OCI-LY1 (cell line): ENCODE data around the gene CDH1.

Source experiments
- H2AFZ ChIP-seq: fragments of 200-600 bp; sonication (generic), shearing (Covaris generic); 2 replicates; pipeline ENCODE4 v1.6.0; 2014; ENCODE audit warnings: antibody characterized with exemption, mild to moderate bottlenecking, low read length
- H3F3A ChIP-seq: fragments of 200-600 bp; sonication (generic), shearing (Covaris generic); 2 replicates; pipeline ENCODE4 v1.6.0; 2014; ENCODE audit warnings: mild to moderate bottlenecking, antibody characterized with exemption, low read length, moderate library complexity; ENCODE audit not compliant: insufficient read depth
- H3K27ac ChIP-seq: fragments of 200-600 bp; sonication (generic); 2 replicates; pipeline ENCODE4 v1.5.1; 2014; ENCODE audit warnings: low read length, mixed run types, mild to moderate bottlenecking, low read depth; ENCODE audit not compliant: poor library complexity, severe bottlenecking
- H3K27me3 ChIP-seq: fragments of 200-600 bp; sonication (generic); 2 replicates; pipeline ENCODE4 v1.6.0; 2014; ENCODE audit warnings: antibody characterized with exemption, mild to moderate bottlenecking, low read length, moderate library complexity; ENCODE audit not compliant: insufficient read depth
- H3K36me3 ChIP-seq: fragments of 200-600 bp; sonication (generic); 2 replicates; pipeline ENCODE4 v1.6.1; 2014; ENCODE audit warnings: mild to moderate bottlenecking, antibody characterized with exemption, low read length, moderate library complexity, mixed read lengths; ENCODE audit not compliant: insufficient read depth
- H3K4me1 ChIP-seq: fragments of 200-600 bp; sonication (generic); 2 replicates; pipeline ENCODE4 v1.5.1; 2014; ENCODE audit warnings: mild to moderate bottlenecking, low read length, moderate library complexity; ENCODE audit not compliant: insufficient read depth, severe bottlenecking
- H3K4me2 ChIP-seq: fragments of 200-600 bp; sonication (generic), shearing (Covaris generic); 2 replicates; pipeline ENCODE4 v1.6.1; 2014; ENCODE audit warnings: low read length
- H3K4me3 ChIP-seq: fragments of 200-600 bp; sonication (generic); 2 replicates; pipeline ENCODE4 v1.5.1; 2014; ENCODE audit warnings: low read length, low read depth, mild to moderate bottlenecking, mixed read lengths; ENCODE audit not compliant: poor library complexity, severe bottlenecking
- H3K79me2 ChIP-seq: fragments of 200-600 bp; shearing (Covaris generic); 2 replicates; pipeline ENCODE4 v1.6.1; 2016; ENCODE audit warnings: mixed run types, low read length, mixed read lengths; ENCODE audit not compliant: insufficient read depth
- H3K9ac ChIP-seq: fragments of 200-600 bp; sonication (generic), shearing (Covaris generic); 2 replicates; pipeline ENCODE4 v1.6.1; 2014; ENCODE audit warnings: mild to moderate bottlenecking, low read length, mixed read lengths
- H3K9me2 ChIP-seq: fragments of 200-600 bp; sonication (generic), shearing (Covaris generic); 2 replicates; pipeline ENCODE4 v1.6.1; 2014; ENCODE audit warnings: low read depth, mild to moderate bottlenecking, low read length, mixed read lengths
- H3K9me3 ChIP-seq: fragments of 200-600 bp; shearing (Covaris generic); 2 replicates; pipeline ENCODE4 v1.6.1; 2014; ENCODE audit warnings: low read length, mixed read lengths
- H4K20me1 ChIP-seq: fragments of 200-600 bp; sonication (generic), shearing (Covaris generic); 2 replicates; pipeline ENCODE4 v1.6.0; 2016; ENCODE audit warnings: mild to moderate bottlenecking, low read length; ENCODE audit not compliant: insufficient read depth
- EZH2 ChIP-seq: fragments of 200-600 bp; sonication (generic), shearing (Covaris generic); IDR thresholded peaks from 2 replicates; pipeline ENCODE4 v1.8.0; 2017; ENCODE audit warnings: borderline replicate concordance, mixed run types, mild to moderate bottlenecking, antibody characterized with exemption, low read length, moderate library complexity, mixed read lengths
- TF ChIP-seq, protein P1 (sequence below): fragments of 200-600 bp; sonication (generic), shearing (Covaris generic); IDR thresholded peaks from 2 replicates; pipeline ENCODE4 v1.5.1; 2017; ENCODE audit warnings: mild to moderate bottlenecking, antibody characterized with exemption, low read length, moderate library complexity, mixed read lengths

The CDH1 gene

DNA sequence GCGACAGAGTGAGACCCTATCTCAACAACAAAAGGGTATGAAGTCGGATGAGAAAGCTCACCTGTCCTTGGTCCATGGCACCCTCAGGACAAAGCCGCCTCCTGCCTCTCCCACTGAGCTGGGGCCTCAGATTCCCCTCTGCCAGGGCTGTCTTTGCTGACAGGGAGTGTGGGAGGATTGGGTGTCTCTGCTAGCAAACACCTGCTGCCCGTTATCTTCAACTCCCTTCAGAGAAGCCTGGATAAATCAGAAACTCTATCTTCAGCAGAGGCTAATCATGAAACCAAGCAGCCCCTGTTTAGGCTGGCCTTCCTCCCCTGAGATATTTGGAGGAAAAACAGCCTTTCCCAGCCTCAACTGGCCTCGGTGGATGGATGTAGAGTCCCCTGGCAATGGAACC, 36.3 kb upstream of the CDH1 start:
- TF ChIP-seq EZH2, result no peak
- TF ChIP-seq, protein P1, sequence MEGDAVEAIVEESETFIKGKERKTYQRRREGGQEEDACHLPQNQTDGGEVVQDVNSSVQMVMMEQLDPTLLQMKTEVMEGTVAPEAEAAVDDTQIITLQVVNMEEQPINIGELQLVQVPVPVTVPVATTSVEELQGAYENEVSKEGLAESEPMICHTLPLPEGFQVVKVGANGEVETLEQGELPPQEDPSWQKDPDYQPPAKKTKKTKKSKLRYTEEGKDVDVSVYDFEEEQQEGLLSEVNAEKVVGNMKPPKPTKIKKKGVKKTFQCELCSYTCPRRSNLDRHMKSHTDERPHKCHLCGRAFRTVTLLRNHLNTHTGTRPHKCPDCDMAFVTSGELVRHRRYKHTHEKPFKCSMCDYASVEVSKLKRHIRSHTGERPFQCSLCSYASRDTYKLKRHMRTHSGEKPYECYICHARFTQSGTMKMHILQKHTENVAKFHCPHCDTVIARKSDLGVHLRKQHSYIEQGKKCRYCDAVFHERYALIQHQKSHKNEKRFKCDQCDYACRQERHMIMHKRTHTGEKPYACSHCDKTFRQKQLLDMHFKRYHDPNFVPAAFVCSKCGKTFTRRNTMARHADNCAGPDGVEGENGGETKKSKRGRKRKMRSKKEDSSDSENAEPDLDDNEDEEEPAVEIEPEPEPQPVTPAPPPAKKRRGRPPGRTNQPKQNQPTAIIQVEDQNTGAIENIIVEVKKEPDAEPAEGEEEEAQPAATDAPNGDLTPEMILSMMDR, result no peak
- peaks cover 6% of the 10 kb centered on the region; the same call in 1 of the 2 replicates for H3K27me3 ChIP-seq
- no peaks in the 10 kb centered on the region for H3K79me2 ChIP-seq
- H3K4me2 ChIP-seq, result no peak overlapping the region
- no peaks in the 10 kb centered on the region for H3K4me1 ChIP-seq
- H2AFZ ChIP-seq, result no peak overlapping the region
- no peaks in the 10 kb centered on the region for H3K9me2 ChIP-seq
- no peaks in the 10 kb centered on the region for H3K36me3 ChIP-seq
- no peaks in the 10 kb centered on the region for H3K9me3 ChIP-seq
- no peak overlapping the region for H3K4me3 ChIP-seq
- H3K9ac ChIP-seq, result no peak overlapping the region
- no peak overlapping the region for H3K27ac ChIP-seq
- no peaks in the 10 kb centered on the region for H3F3A ChIP-seq
- no peaks in the 10 kb centered on the region for H4K20me1 ChIP-seq

DNA sequence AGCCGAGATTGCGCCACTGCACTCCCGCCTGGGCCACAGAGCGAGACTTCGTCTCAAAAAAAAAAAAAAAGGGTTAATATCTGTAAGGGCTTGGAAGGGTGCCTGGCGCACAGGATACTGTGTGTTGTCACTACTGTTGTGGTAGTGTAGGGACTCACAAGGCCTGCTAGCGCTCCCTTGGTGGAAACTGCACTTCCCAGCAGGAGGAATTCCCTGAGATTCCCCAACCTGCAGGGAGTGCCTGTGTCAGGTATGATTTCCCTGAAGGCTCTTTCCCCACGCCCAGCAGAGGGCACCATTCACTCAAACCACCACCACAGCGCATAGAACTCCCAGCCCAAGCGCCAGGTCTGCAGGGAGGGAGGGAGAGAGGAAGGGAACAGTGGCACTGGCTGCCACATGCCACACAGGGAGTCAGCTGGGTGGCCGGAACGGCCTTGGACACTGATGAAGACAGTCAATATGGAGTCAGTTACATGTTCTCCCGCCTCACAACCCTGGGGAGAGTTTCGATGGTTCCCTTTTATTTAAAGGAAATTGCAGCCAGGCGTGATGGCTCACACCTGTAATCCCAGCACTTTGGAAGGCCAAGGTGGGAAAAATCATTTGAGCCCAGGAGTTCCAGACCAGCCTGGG, 32.7 kb upstream of the CDH1 start:
- no peak overlapping the region for H3K9ac ChIP-seq
- no peaks in the 10 kb centered on the region for H3K4me1 ChIP-seq
- H3K27me3 ChIP-seq, result 0 out of 2 replicates have a peak, but pooled peaks cover 5% of the 10 kb centered on the region
- no peaks in the 10 kb centered on the region for H3K9me2 ChIP-seq
- no peak overlapping the region for H3K4me3 ChIP-seq
- no peaks in the 10 kb centered on the region for H4K20me1 ChIP-seq
- no peak overlapping the region for H2AFZ ChIP-seq
- H3K36me3 ChIP-seq, result no peaks in the 10 kb centered on the region
- H3K79me2 ChIP-seq, result no peaks in the 10 kb centered on the region
- no peaks in the 10 kb centered on the region for H3K9me3 ChIP-seq
- H3K27ac ChIP-seq, result no peak overlapping the region
- no peaks in the 10 kb centered on the region for H3F3A ChIP-seq
- TF ChIP-seq, protein P1, result peak; percentile 72
- TF ChIP-seq EZH2, result no peak
- no peak overlapping the region for H3K4me2 ChIP-seq

DNA sequence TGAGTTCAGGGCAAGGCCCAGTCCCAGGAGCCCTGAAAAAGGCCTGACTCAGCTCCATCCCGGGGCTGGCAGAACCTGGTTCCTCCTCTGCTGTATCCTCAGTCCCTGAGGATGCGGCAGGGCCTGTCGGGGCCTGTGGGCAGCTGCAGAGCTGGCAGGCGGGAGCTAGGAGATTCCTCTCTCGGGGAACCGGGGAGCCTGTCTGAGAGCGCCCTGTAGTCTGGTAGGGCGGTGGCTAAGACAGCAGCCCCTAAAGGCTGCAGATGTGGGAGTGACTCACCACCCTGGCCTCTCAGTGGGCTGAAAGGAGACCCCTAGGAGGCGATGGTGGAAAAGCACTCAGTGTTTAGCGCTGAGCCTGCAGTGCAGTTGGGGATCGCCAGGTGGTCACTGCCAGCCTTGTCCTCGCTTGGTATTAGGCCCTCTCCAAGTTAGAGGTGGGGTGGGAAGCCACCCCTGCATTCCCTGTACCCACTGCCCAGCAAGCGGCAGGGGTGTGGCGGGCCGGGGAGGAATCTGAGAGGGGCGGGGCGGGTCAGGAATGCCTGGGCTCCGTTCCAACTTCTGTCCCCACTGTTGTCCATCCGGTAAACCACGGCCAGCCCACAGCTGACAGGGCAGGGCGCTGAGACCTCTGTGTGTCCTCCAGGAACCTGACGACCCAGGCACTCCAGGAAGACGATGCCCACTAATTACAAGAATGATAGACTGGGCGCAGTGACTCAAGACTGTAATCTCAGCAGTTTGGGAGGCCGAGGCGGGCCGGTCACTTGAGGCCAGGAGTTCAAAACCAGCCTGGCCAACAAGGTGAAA, 29.5 kb upstream of the CDH1 start:
- no peak overlapping the region for H3K4me2 ChIP-seq
- H3K36me3 ChIP-seq, result no peaks in the 10 kb centered on the region
- H3K4me1 ChIP-seq, result no peaks in the 10 kb centered on the region
- H3K9me2 ChIP-seq, result no peaks in the 10 kb centered on the region
- TF ChIP-seq, protein P1, result no peak
- no peak for TF ChIP-seq EZH2
- no peak overlapping the region for H3K4me3 ChIP-seq
- H3K9me3 ChIP-seq, result no peaks in the 10 kb centered on the region
- H3K27ac ChIP-seq, result no peak overlapping the region
- H3K9ac ChIP-seq, result no peak overlapping the region
- no peaks in the 10 kb centered on the region for H3K79me2 ChIP-seq
- H3F3A ChIP-seq, result no peaks in the 10 kb centered on the region
- H3K27me3 ChIP-seq, result no peaks in the 10 kb centered on the region
- H4K20me1 ChIP-seq, result no peaks in the 10 kb centered on the region
- H2AFZ ChIP-seq, result no peak overlapping the region
